NB4 (cell line): ENCODE data around the gene CSRP2.

Experiments used
- DNase-seq: peaks from one replicate; pipeline ENCODE4 v3.0.0; 2010; ENCODE audit warnings: low read depth
- H3K4me3 ChIP-seq: one replicate; pipeline ENCODE4 v1.5.1; 2011; ENCODE audit warnings: mild to moderate bottlenecking, low read depth, low read length, moderate library complexity
- MAX ChIP-seq: IDR thresholded peaks from 2 replicates; pipeline ENCODE4 v1.6.1; 2011; ENCODE audit warnings: low read depth, low read length
- MYC ChIP-seq: IDR thresholded peaks from 2 replicates; pipeline ENCODE4 v1.6.1; 2011; ENCODE audit warnings: low read depth, low read length
- POLR2A ChIP-seq: IDR thresholded peaks from 2 replicates; pipeline ENCODE4 v1.6.1; 2011; ENCODE audit warnings: mild to moderate bottlenecking; ENCODE audit not compliant: insufficient read length; ENCODE audit errors: extremely low read depth
- TF ChIP-seq, protein P1 (sequence below): IDR thresholded peaks from one replicate; pipeline ENCODE4 v1.5.1; 2012; ENCODE audit warnings: low read depth, low read length

CSRP2 gene

DNA sequence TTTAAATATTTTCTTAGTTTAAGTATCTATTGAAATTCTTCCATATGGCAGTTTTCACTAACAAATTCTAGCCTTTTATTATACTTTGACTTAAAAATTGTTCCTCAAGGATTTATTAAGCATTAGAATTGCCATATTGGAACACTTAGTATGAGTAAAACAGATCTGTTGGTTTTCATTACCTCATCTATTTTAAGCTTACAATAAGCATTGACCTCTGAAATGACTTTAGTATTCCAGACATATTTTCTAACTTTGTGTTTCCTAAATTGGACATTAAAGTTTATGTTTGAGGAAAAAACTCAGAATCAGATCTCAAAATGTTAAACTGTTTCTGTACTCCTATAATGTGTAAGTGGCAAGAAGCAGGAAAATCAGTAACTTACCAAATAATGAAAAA lies 48.4 kb downstream of the CSRP2 start:
- H3K4me3 ChIP-seq = no peak overlapping the region
- no peak for DNase-seq
- TF ChIP-seq POLR2A = no peak
- TF ChIP-seq MAX = no peak
- no peak for TF ChIP-seq MYC
- TF ChIP-seq, protein P1, sequence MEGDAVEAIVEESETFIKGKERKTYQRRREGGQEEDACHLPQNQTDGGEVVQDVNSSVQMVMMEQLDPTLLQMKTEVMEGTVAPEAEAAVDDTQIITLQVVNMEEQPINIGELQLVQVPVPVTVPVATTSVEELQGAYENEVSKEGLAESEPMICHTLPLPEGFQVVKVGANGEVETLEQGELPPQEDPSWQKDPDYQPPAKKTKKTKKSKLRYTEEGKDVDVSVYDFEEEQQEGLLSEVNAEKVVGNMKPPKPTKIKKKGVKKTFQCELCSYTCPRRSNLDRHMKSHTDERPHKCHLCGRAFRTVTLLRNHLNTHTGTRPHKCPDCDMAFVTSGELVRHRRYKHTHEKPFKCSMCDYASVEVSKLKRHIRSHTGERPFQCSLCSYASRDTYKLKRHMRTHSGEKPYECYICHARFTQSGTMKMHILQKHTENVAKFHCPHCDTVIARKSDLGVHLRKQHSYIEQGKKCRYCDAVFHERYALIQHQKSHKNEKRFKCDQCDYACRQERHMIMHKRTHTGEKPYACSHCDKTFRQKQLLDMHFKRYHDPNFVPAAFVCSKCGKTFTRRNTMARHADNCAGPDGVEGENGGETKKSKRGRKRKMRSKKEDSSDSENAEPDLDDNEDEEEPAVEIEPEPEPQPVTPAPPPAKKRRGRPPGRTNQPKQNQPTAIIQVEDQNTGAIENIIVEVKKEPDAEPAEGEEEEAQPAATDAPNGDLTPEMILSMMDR = no peak

- TF ChIP-seq POLR2A (no peak), MAX (no peak)
- TF ChIP-seq, protein P1 = peak; percentile 61
- no peak overlapping the region for H3K4me3 ChIP-seq
- DNase-seq = peak; percentile 25
Measured at GRCh38 chr12:76820888-76821482, 57.8 kb downstream of the CSRP2 start.

DNA sequence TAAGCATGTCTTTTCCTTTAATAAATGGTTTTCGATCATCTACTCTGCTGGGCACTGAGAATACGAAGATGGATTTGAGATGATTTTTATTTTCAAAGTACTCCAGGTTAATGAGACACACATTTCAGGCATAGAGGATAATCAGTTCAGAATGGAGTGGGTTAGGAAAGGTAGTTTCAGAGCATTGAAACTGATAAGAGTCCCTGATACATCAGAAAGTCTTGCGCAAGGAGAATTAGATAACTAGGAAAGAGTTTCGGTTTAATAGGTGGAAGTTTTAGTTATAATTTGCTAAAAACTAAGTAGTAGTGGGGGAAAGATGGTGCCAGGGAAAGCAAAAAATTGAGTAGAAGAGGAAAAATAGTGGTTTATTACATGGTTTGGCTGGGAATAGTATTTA lies 64.8 kb downstream of the CSRP2 start:
- H3K4me3 ChIP-seq = no peak overlapping the region
- no peak for DNase-seq
- TF ChIP-seq POLR2A (no peak), MYC (no peak), MAX (no peak)
- TF ChIP-seq, protein P1 = no peak

DNA sequence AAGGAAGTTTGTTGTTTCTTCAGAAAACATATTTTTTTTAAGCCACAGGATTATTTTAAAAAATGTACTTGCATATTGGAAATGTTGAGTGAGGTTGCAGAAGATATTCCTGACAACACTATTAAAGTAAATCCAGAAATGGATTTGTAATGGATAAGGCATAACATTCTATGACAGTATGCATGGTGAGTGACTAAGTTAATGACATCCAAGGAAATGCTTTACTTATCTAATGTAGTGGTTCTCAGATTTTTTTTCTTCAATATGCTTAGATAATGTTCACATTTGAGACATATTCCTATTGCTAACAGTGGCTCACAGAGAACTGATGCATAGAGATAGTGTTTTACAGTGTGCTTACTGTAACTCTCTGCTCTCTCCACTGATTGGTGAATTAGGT lies 65.6 kb downstream of the CSRP2 start:
- no peak for DNase-seq
- no peak overlapping the region for H3K4me3 ChIP-seq
- no peak for TF ChIP-seq MYC
- TF ChIP-seq, protein P1 = no peak

GRCh38 chr12:76811976-76812375 lies 66.8 kb downstream of the CSRP2 start:
- no peak overlapping the region for H3K4me3 ChIP-seq
- no peak for DNase-seq
- TF ChIP-seq MYC = no peak
- no peak for TF ChIP-seq POLR2A
- TF ChIP-seq, protein P1 = no peak
- no peak for TF ChIP-seq MAX

DNA sequence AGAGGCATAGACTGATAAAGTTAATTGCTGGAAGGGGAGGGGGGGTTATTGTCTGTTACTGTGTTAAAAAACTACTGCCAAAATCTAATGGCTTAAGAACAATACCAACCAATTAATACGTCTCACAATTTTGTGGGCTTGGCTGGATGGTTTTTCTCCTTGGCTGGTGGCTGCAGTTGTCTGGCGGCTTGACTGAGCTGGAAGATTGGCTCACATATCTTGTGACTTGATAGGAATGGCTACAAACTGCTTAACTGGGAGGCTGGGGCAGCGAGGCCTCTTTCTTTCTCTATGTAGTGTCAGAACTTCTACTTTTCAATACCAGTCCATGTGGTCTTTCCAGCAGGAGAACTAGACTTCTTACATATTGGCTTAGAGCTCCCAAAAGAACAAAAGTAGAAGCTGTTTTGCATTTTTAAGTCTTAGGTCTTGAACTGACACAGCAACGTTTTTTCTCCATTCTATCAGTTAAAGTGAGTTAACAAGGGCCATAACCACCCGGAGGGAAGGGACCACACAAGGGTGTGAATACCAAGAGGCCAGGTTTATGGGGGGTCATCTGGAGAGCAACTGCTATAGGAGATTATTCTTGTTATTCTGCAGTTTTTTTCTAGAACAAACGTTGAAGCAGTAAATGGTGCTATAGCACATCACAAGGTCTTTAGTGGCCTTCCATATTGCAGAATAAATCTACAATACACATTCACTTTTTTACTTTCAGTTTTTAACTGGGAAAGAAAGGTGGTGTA lies 68.0 kb downstream of the CSRP2 start:
- no peak for TF ChIP-seq MYC
- TF ChIP-seq MAX = no peak
- TF ChIP-seq POLR2A = no peak
- TF ChIP-seq, protein P1 = no peak
- H3K4me3 ChIP-seq = no peak overlapping the region
- no peak for DNase-seq
